ENCODE data around the gene DZIP3. TPM values are rescaled to one million over a fixed set of nuclear protein-coding genes. Genes with fewer than 3 reads are reported as not detected.

DZIP3 gene
- polyA plus RNA-seq, 1 donor (not counting 4 experiments of a cell fraction or from before 2014, with no cell fraction given) = 3.9 TPM

- Histone ChIP-seq H3K27ac (ENCODE audit: control insufficient read depth, insufficient read depth, low read length) (no peak overlapping the region), H3K36me3 (ENCODE audit: control insufficient read depth in 2 of 2, extremely low read depth in 1 of 2, insufficient read depth in 2 of 2, low read length in 2 of 2) (no peaks in the 10 kb centered on the region), H3K4me1 (ENCODE audit: control insufficient read depth, extremely low read depth, insufficient read depth, low read length) (peaks cover 6% of the 10 kb centered on the region), H3K9ac (ENCODE audit: control insufficient read depth, extremely low read depth, insufficient read depth, low read length) (no peak overlapping the region), H4K20me1 (ENCODE audit: control insufficient read depth, extremely low read depth, insufficient read depth, low read length) (no peaks in the 10 kb centered on the region), H3K4me3 (ENCODE audit: control insufficient read depth in 2 of 3, extremely low read depth in 1 of 3, insufficient read depth in 2 of 3, low read depth in 1 of 3, low read length in 3 of 3) (no peak overlapping the region), H3K27me3 (ENCODE audit: control insufficient read depth, extremely low read depth, insufficient read depth, low read length) (no peaks in the 10 kb centered on the region), H3K79me2 (ENCODE audit: control insufficient read depth, insufficient read depth, low read length) (no peaks in the 10 kb centered on the region), H2AFZ (ENCODE audit: control insufficient read depth, low read length) (no peak overlapping the region), H3K4me2 (ENCODE audit: control insufficient read depth, extremely low read depth, insufficient read depth, low read depth, low read length) (no peak overlapping the region), H3K9me1 (ENCODE audit: control insufficient read depth, extremely low read depth, insufficient read depth, low read length) (no peaks in the 10 kb centered on the region), H3K9me3 (ENCODE audit: control insufficient read depth, low read depth, low read length) (no peaks in the 10 kb centered on the region)
- dilution Hi-C loops (cut with MboI; ENCODE audit: extremely low pct_ligation_motif_present, low sequenced_read_pairs) = no loop called here
- no peak for FAIRE-seq
- TF ChIP-seq EZH2 (IDR thresholded peaks at IDR 0.05; ENCODE audit: low read length) (no peak), CTCF (optimal IDR thresholded peaks at IDR 0.05 in 1 of 3, IDR thresholded peaks at IDR 0.05 in 1 of 3, conservative IDR thresholded peaks at IDR 0.05 in 1 of 3; ENCODE audit: extremely low read depth in 1 of 3, insufficient read depth in 2 of 3, low read length in 3 of 3) (no peak)
- no peak for DNase-seq (ENCODE audit: low read depth, low spot score)
These were observed 10.3 kb downstream of the DZIP3 start for GRCh38 chr3:108599677-108600409.

- Histone ChIP-seq H3K9ac (ENCODE audit: control insufficient read depth, extremely low read depth, insufficient read depth, low read length) (no peak overlapping the region), H4K20me1 (ENCODE audit: control insufficient read depth, extremely low read depth, insufficient read depth, low read length) (no peaks in the 10 kb centered on the region), H3K4me3 (ENCODE audit: control insufficient read depth in 2 of 3, extremely low read depth in 1 of 3, insufficient read depth in 2 of 3, low read depth in 1 of 3, low read length in 3 of 3) (no peak overlapping the region), H3K36me3 (ENCODE audit: control insufficient read depth in 2 of 2, extremely low read depth in 1 of 2, insufficient read depth in 2 of 2, low read length in 2 of 2) (no peaks in the 10 kb centered on the region), H3K9me3 (ENCODE audit: control insufficient read depth, low read depth, low read length) (no peaks in the 10 kb centered on the region), H3K9me1 (ENCODE audit: control insufficient read depth, extremely low read depth, insufficient read depth, low read length) (no peaks in the 10 kb centered on the region), H3K4me1 (ENCODE audit: control insufficient read depth, extremely low read depth, insufficient read depth, low read length) (peaks cover 6% of the 10 kb centered on the region), H2AFZ (ENCODE audit: control insufficient read depth, low read length) (no peak overlapping the region), H3K79me2 (ENCODE audit: control insufficient read depth, insufficient read depth, low read length) (no peaks in the 10 kb centered on the region), H3K27ac (ENCODE audit: control insufficient read depth, insufficient read depth, low read length) (no peak overlapping the region), H3K4me2 (ENCODE audit: control insufficient read depth, extremely low read depth, insufficient read depth, low read depth, low read length) (no peak overlapping the region), H3K27me3 (ENCODE audit: control insufficient read depth, extremely low read depth, insufficient read depth, low read length) (no peaks in the 10 kb centered on the region)
- dilution Hi-C loops (cut with MboI; ENCODE audit: extremely low pct_ligation_motif_present, low sequenced_read_pairs) = no loop called here
- DNase-seq (ENCODE audit: low read depth, low spot score) (no peak), FAIRE-seq (no peak)
- no peak for TF ChIP-seq CTCF (optimal IDR thresholded peaks at IDR 0.05 in 1 of 3, IDR thresholded peaks at IDR 0.05 in 1 of 3, conservative IDR thresholded peaks at IDR 0.05 in 1 of 3; ENCODE audit: extremely low read depth in 1 of 3, insufficient read depth in 2 of 3, low read length in 3 of 3)
- no peak for TF ChIP-seq EZH2 (IDR thresholded peaks at IDR 0.05; ENCODE audit: low read length)
These were observed 12.9 kb downstream of the DZIP3 start for GRCh38 chr3:108602249-108602934.

All from keratinocyte (primary cell).